Stimulated activated CD8-positive, alpha-beta memory T cell treated with anti-CD3 and anti-CD28 coated beads, Interleukin-4, amount 100 ng/mL, for 24 hours (primary cell): Measurements from ENCODE around the gene LHX5.
A peak's percentile ranks its signal among the peaks of the same experiment; 100 is the strongest.

Experiments used
- DNase-seq: peaks from one replicate; pipeline ENCODE4 v3.0.0-alpha.2; 2020; ENCODE audit warnings: low read depth

Gene LHX5

DNA sequence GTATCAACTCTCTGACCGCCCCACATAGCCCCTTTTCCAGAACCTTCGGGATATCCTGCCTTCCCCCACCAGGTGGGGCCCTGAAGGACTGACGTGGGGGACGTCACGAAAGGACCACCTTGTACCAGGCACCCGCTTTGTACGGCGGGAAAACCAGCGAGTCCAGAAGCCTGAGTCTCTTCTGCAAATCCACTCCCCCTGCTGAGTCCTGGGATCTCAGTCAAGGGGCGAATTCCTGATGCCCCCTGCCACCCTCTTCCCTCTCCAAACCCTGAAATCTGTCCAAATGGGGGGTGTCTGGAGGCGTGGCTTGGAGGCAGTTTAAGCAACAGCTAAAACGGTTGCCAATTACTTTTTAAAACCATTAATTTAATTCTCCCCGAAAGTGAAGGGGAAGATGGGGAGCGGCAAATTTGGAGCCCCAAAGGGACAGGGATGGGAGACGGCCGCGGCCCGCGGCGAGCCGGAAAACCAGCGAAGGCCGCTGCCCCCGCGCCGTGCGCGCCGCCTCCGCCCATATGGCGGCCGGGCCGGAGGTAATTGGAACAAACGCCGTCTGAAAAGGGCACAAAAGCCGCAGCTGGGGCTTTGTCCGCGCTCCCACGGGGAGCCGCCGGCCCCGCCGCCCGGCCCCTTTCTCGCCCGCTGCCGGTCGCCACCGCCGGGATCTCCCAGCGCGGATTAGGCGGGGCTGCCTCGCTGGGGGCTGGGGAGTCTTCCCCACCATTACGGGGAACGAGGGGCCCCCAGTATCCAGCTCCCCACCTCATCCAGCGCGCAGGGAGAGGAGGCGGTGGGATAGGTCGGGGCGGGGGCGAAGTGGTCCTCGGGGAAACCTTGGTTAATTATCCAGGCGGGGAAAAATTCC lies 6.6 kb downstream of the LHX5 start:
- DNase-seq = no peak

- DNase-seq = no peak
Measured at GRCh38 chr12:113464452-113464775, 7.3 kb downstream of the LHX5 start.

DNA sequence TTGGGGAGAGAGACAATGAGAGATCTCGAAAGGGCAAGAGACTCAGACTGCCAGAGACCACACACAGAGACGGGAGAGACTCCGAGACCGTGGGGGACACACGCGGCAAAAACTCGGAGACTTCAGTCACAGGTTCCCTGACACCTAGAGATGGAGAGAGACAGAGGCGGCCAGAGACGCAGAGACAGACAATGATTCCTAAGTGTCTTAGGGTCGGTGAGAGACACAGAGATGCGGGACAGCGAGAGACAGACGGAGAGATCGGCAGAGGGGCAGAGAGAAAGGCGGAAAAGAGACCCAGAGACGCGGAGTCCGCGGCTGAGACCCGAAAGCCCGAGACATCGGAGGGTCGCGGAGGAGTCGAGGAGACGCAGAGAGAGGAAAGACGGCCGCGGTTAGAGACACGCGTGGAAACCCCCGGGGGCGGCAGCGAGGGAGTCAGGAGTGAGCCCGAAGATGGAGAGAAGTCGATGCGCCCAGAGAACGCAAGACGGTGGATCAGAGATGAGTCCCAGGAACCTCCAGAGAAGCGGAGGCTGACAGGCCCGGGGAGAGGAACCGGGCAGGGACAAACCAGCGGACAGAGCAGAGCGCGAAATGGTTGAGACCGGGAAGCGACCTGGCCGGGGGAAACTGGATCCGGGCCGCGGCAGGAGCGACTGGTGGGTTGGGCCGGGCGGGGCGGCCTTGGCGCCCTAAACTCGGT lies 7.8 kb downstream of the LHX5 start:
- no peak for DNase-seq

GRCh38 chr12:113462998-113463745 lies 8.5 kb downstream of the LHX5 start:
- DNase-seq = no peak

GRCh38 chr12:113462117-113462774 lies 9.4 kb downstream of the LHX5 start:
- peak; percentile 55 for DNase-seq

- DNase-seq = no peak
Measured at GRCh38 chr12:113461666-113462065, 10.0 kb downstream of the LHX5 start.

- DNase-seq = no peak
Measured at GRCh38 chr12:113459981-113460380, 11.7 kb downstream of the LHX5 start.

DNA sequence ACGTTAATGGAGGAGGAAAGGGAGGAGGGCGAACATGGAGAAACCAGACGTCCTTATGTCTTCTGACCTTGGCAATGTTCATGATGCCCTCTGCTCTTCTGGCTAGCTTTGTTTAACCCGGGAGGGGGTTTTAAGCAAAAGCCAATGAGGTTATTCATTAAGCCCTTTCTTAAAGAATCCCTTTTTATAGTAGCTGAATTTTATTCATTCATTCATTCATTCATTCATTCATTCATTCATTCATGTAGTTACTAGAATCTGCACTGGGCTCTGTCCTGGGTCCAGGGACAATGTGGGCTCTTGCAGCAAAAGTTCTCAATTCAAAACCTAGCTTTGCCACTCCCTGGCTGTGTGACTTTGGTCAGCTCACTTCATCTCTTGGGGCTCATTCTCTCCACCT lies 14.0 kb downstream of the LHX5 start:
- DNase-seq = no peak

DNA sequence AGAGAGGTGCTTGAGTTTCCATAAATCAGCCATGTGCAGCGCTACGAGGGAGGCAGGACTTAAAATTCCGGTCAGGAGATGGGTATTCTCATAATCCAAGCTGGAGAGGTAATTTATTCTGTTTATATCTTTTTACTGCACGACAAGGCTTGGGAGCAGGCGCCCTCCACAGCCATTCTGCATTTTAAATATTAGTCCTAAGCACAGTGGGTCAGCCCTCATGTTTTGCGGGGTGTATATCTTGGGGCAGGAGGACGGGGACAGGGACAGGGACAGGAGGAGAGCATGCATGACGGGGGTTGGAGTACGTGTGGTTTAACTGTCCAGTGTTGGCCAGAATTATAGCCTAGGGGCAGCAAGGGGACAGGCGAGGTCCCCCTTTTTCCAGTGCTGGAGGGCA lies 14.5 kb downstream of the LHX5 start:
- no peak for DNase-seq

GRCh38 chr12:113456761-113457160 lies 14.9 kb downstream of the LHX5 start:
- no peak for DNase-seq

DNA sequence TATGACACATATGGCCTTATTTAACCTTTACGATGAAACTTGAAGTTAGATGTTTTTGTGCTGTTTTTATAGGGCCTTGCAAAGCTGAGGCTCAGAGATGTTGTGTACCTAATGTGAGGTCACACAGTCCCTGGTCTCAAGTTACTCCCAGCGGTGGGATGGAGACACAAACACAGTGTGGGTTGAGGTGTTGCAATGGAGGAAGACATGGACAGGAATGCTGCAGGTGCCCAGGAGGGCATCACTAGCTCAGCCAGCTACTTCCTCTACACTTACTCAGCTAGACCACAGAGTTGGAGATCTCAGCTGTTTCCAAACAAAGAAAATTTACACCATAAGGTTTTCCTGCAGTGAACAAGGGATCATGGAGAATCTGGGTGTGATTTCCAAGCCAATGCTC lies 15.5 kb downstream of the LHX5 start:
- DNase-seq = no peak

DNA sequence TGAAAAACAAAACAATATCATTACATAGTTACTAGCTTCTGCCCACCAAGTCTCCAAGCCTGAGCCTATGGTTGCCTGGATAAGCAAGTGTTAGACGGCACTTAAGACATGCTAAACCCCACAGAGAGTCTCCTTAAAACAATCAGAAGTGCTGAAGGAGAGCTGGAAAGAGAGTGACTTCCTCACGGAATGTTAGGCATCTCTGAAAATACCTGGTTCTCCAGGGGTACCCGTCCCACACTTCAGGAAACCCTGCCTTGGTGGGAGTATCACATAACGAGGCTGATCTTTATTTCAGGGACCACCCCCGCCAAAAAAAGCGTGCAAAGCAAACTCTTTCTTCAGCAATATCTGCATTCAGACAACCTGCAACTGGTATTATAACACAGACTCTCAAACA lies 18.3 kb downstream of the LHX5 start:
- no peak for DNase-seq

GRCh38 chr12:113452458-113452857 lies 19.2 kb downstream of the LHX5 start:
- DNase-seq = no peak

DNA sequence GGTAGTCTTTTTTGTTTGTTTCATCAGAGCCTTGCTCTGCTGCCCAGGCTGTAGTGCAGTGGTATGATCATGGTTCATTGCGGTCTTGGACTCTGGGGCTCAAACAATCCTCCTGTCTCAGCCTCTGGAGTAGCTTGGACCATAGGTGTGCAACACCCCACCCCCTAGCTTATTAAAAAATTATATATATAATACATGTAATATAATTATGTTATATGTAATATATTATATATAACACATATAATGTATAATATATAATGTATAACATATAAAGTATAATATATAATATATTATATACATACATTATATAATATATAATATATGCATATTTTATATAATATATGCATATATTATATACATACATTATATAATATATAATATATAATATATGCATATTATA lies 21.8 kb downstream of the LHX5 start:
- DNase-seq = no peak

DNA sequence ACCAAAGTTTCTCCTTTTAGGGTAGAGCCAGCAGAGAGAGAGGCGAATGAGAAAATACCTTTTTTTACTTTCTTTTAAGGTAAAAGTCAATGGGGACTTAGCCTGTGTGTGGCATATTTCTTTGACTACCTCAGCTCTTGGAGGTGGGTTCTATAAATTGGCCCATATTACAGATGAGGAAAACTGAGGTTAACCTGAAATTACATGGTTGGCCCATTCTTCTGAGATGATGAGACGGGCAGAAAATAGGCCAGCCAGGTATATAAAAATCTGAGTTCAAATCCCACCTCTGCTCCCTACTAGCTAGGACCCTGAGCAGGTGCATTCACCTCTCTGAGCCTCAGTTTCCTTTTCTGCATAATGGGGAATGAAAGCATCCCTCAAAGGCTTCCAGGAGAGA lies 22.4 kb downstream of the LHX5 start:
- no peak for DNase-seq

DNA sequence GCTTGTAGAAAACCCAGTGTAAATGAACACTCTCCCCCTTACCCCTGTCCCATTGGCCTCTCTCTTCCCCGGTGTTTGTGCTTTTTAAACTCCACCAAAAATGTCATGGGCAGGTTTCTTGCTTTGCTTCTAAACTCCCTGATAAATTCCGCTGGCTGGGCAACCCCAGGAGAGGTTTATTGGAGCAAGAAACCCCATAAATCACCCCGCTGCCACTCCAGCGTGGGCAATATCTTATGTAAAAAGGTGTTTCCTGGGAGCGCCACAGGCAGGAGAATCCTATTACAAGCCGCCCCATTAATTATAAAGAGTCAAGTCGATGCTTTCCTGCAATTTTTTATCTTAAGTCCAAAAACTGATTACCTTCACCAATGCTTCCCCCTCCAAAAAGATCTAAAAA lies 22.8 kb downstream of the LHX5 start:
- DNase-seq = no peak

DNA sequence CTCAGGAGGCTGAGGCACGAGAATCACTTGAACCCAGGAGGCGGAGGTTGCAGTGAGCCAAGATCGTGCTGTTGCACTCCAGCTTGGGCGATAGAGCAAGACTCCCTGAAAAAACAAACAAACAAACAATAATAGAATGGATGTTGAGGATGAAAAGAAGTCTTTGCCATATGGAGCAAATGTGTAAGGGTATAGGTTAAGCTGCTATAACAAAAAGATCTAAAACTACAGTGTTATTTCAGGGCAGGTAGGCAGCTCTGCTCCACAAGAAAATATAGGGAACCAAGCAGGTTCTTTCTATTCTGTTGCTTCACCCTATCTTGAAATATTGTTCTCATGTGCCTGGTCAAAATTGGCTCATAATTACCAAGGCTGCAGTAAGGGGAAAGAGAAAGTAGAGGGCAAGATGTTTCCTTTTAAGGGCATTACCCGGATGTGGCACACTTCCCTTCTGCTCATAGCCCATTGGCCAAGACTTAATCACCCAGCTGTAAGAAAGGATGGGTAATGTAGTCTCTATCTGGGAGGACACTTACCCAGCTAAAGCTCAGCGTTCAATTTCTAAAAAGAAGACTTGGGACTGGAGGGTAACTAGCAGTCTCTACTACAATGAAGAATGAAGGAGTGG lies 26.0 kb downstream of the LHX5 start:
- DNase-seq = no peak

GRCh38 chr12:113443030-113443539 lies 28.6 kb downstream of the LHX5 start:
- DNase-seq = no peak

DNA sequence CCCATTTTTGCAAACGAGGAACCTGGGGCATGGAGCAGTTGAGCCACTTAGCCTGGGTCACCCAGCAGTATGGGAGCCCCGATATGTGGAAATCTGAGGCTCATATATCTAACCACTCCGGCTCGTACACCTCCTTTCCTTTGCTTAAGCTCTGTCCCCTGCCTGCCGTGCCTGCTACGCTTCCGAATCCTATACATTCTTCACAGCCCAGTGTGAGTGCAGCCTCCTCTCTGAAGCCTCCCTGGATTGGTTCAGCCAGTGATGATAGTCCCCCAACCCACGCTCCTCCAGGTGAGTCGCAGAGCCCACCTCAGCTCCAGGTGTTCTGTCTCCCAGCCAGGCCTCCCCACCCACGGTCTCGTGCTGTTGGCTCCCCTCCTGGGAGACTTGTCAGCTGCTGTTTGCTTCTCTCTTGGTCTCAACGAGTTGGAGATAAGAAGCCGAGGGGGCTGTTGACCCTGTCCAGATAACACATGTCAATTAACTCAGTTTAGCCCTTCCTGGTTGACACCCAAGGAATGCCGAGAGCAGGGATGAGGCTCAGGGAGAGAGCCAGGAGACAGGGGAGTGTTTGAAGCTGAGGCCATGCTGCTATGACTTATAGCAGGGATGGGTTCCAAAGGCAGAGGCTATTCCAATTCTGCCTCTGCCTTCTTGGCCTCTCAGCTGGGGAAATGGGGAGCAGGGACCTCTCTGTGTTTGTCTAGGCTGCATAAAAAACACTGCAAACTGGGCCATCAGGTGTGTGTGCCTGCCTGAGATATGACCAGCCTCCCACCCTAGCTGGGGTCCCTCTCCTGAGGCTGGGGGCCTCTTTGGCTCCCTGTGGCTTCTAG lies 30.5 kb downstream of the LHX5 start:
- DNase-seq = no peak

DNA sequence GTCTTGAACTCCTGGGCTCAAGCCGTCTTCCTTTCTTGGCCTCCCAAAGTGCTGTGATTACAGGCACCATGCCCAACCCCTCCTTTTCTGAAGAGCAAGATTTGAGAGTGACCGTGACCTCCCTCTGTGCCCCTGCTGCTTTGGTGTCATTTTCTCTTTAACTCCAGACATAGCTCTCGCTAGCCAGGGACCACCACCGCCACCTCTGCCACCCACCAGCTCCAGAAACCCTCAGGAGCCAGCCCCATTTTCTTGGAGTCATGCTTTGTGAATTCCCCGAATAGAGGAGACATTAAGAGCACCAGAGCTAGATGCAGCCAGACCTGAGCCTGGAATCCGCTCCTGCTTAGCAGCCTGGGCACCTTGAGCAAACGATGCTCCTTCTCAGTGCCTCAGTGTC lies 31.3 kb downstream of the LHX5 start:
- DNase-seq = no peak

- DNase-seq = no peak
Measured at GRCh38 chr12:113439606-113440030, 32.1 kb downstream of the LHX5 start.
